SK-N-SH treated with all-trans-retinoic acid at 6 μM for 48 hours (cell line): ENCODE measurements around the gene ZNF428.

ENCODE experiments used
- BACH2 ChIP-seq: fragments of 250-450 bp; sonication (Bioruptor Pico); IDR thresholded peaks from 2 replicates; pipeline ENCODE4 v1.9.0; 2021; ENCODE audit warnings: mild to moderate bottlenecking, borderline replicate concordance
- CREB5 ChIP-seq: fragments of 250-450 bp; sonication (Bioruptor Pico); IDR thresholded peaks from 2 replicates; pipeline ENCODE4 v1.5.1; 2020; ENCODE audit warnings: low read depth, mild to moderate bottlenecking, moderate library complexity
- ESRRG ChIP-seq: fragments of 250-450 bp; sonication (Bioruptor Pico); IDR thresholded peaks from 2 replicates; pipeline ENCODE4 v1.6.1; 2021; ENCODE audit warnings: mild to moderate bottlenecking
- GLIS3 ChIP-seq: fragments of 250-450 bp; sonication (Bioruptor Pico); IDR thresholded peaks from 2 replicates; pipeline ENCODE4 v1.5.0; 2020; ENCODE audit warnings: mild to moderate bottlenecking, moderate library complexity
- PATZ1 ChIP-seq: fragments of 250-450 bp; sonication (Bioruptor Pico); IDR thresholded peaks from 2 replicates; pipeline ENCODE4 v1.8.0; 2020; ENCODE audit warnings: mild to moderate bottlenecking, moderate library complexity, borderline replicate concordance
- PPARA ChIP-seq: fragments of 250-450 bp; sonication (Bioruptor Pico); IDR thresholded peaks from 2 replicates; pipeline ENCODE4 v1.5.0; 2020; ENCODE audit warnings: mild to moderate bottlenecking, borderline replicate concordance
- RARB ChIP-seq: fragments of 250-450 bp; sonication (Bioruptor Pico); IDR thresholded peaks from 2 replicates; pipeline ENCODE4 v1.8.0; 2021; ENCODE audit warnings: mild to moderate bottlenecking, moderate library complexity
- ZC3H10 ChIP-seq: fragments of 250-450 bp; sonication (Bioruptor Pico); IDR thresholded peaks from 2 replicates; pipeline ENCODE4 v1.5.1; 2021; ENCODE audit warnings: mild to moderate bottlenecking, moderate library complexity
- ZFP3 ChIP-seq: fragments of 250-450 bp; sonication (Bioruptor Pico); IDR thresholded peaks from 2 replicates; pipeline ENCODE4 v1.5.0; 2020; ENCODE audit warnings: mild to moderate bottlenecking, moderate library complexity
- ZNF70 ChIP-seq: fragments of 450-650 bp; formaldehyde crosslinking; IDR thresholded peaks from 2 replicates; pipeline ENCODE4 v1.5.0; 2020; ENCODE audit warnings: mild to moderate bottlenecking, moderate library complexity

GRCh38 chr19:43651758-43652545 is 32.5 kb upstream of the ZNF428 start:
- TF ChIP-seq ESRRG (CRISPR knock-in tag) (no peak), PATZ1 (CRISPR knock-in tag) (no peak), ZFP3 (CRISPR knock-in tag) (no peak), GLIS3 (no peak), CREB5 (CRISPR knock-in tag) (no peak), ZC3H10 (no peak), PPARA (CRISPR knock-in tag) (no peak), BACH2 (CRISPR knock-in tag) (no peak), ZNF70 (CRISPR knock-in tag) (no peak), RARB (CRISPR knock-in tag) (no peak)
